GM12872 (cell line): ENCODE measurements around the gene CLDN20.

Experiments used
- CTCF ChIP-seq: IDR thresholded peaks from 3 replicates; pipeline ENCODE4 v1.5.1; 2011; ENCODE audit warnings: low read depth, mild to moderate bottlenecking, low read length, moderate library complexity; ENCODE audit not compliant: insufficient read depth

Gene CLDN20

GRCh38 chr6:155223646-155224451 lies 40.0 kb upstream of the CLDN20 start:
- TF ChIP-seq CTCF, result no peak

- no peak for TF ChIP-seq CTCF
These were observed 39.2 kb upstream of the CLDN20 start for GRCh38 chr6:155224618-155225017.

- no peak for TF ChIP-seq CTCF
These were observed 36.8 kb upstream of the CLDN20 start for GRCh38 chr6:155227046-155227445.

GRCh38 chr6:155228546-155229166 lies 35.2 kb upstream of the CLDN20 start:
- no peak for TF ChIP-seq CTCF

- TF ChIP-seq CTCF, result no peak
These were observed 31.0 kb upstream of the CLDN20 start for GRCh38 chr6:155232848-155233247.

GRCh38 chr6:155234167-155234566 lies 29.6 kb upstream of the CLDN20 start:
- no peak for TF ChIP-seq CTCF

GRCh38 chr6:155234687-155235086 lies 29.1 kb upstream of the CLDN20 start:
- no peak for TF ChIP-seq CTCF
